Activated naive CD8-positive, alpha-beta T cell treated with anti-CD3 and anti-CD28 coated beads for 36 hours (primary cell): ENCODE results near the gene PLEKHM2. TPM values are rescaled to one million over a fixed set of nuclear protein-coding genes. Genes with fewer than 3 reads are reported as not detected.

Experiments
- DNase-seq: peaks from one replicate; pipeline ENCODE4 v3.0.0; 2021
- H3K27ac Mint-ChIP-seq: one replicate; pipeline ENCODE4 v1.8.0; 2022; ENCODE audit warnings: mild to moderate bottlenecking, moderate library complexity, mixed read lengths
- H3K27me3 Mint-ChIP-seq: one replicate; pipeline ENCODE4 v1.8.0; 2022; ENCODE audit warnings: mild to moderate bottlenecking, mixed read lengths
- H3K36me3 Mint-ChIP-seq: one replicate; pipeline ENCODE4 v1.8.0; 2021; ENCODE audit warnings: mild to moderate bottlenecking, mixed read lengths
- H3K4me1 Mint-ChIP-seq: one replicate; pipeline ENCODE4 v1.8.0; 2021; ENCODE audit warnings: mixed read lengths
- H3K4me3 Mint-ChIP-seq: one replicate; pipeline ENCODE4 v1.8.0; 2022; ENCODE audit warnings: mild to moderate bottlenecking, moderate library complexity, mixed read lengths
- H3K9me3 Mint-ChIP-seq: one replicate; pipeline ENCODE4 v1.8.0; 2022; ENCODE audit warnings: mixed read lengths
- total RNA-seq, 2 experiments: library from RNA; stranded (reverse); gene quantifications; one replicate each; pipeline ENCODE4 v1.2.3, GENCODE V29; 2021

PLEKHM2 gene
- total RNA-seq, 2 experiments from 2014 or later = 45.4 to 50.6 TPM

DNA sequence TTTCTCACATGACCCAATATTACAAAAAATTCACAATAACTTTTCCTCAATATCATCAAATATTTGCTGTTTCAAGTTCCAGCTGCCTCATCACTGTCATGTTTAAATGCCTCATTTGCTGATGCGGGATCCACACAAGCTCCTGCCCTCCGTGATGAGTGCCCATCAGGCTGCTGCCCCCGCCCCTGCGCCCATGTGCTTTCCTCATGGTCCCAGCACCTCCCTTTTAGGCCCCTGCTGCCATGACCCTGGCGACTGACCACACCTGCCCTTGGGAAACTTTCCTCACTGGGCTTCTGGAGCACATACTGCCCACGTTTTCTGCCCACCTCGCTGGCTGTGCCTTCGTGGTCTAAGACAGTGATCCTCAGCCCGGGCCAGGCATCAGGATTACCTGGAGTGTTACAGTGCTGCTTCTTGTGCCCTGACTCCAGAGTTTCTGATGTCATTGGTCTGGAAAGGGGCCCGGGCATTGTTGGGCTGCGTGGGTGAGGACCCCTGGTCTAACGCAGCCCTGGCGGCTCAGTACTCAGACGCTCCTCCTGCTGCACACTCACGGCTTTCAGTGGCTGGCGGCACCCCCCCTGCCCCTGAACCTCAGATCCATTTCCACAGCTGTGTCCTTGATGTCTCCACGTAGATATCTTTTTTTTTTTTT lies 20.5 kb downstream of the PLEKHM2 start:
- no peak for DNase-seq
- peaks cover 15% of the 10 kb centered on the region for H3K4me1 Mint-ChIP-seq
- no peaks in the 10 kb centered on the region for H3K27me3 Mint-ChIP-seq
- H3K4me3 Mint-ChIP-seq = no peak overlapping the region
- H3K9me3 Mint-ChIP-seq = no peaks in the 10 kb centered on the region
- no peak overlapping the region for H3K27ac Mint-ChIP-seq
- H3K36me3 Mint-ChIP-seq = peaks cover 9% of the 10 kb centered on the region

DNA sequence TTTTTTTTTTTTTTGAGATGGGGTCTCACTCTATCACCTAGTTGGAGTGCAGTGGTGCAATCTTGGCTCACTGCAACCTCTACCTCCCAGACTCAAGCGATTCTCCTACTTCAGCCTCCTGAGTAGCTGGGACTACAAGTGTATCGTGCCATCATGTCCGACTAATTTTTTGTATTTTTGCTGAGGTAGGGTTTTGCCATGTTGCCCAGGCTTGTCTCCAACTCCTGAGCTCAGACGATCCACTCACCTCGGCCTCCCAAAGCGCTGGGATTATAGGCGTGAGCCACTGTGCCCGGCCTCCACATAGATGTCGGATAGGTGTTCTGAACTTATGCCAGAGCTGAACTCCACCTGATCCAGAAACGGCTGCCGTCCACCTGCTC lies 21.1 kb downstream of the PLEKHM2 start:
- H3K9me3 Mint-ChIP-seq = no peaks in the 10 kb centered on the region
- peaks cover 15% of the 10 kb centered on the region for H3K4me1 Mint-ChIP-seq
- peaks cover 9% of the 10 kb centered on the region for H3K36me3 Mint-ChIP-seq
- H3K4me3 Mint-ChIP-seq = no peak overlapping the region
- no peaks in the 10 kb centered on the region for H3K27me3 Mint-ChIP-seq
- H3K27ac Mint-ChIP-seq = no peak overlapping the region
- no peak for DNase-seq

DNA sequence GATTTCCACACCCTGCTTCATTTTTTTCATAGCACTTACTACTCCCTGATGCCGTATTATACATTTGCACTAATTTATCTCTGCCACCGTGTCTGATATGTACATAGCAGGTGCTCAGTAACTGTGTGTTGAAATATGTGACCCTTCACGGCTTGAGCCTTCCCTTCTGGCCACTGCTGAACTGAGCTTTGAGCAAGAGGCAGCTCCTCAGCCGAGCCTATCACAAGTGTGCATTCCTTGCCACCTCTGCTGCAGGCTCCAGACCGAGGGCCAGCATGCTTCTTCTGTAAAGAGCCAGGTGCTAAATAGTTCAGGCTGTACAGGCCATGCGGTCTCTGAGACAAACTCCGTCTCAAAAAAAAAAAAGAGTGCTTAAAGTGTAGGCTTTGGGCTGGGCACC lies 22.6 kb downstream of the PLEKHM2 start:
- H3K4me3 Mint-ChIP-seq = no peak overlapping the region
- DNase-seq = no peak
- peaks cover 20% of the 10 kb centered on the region for H3K4me1 Mint-ChIP-seq
- H3K27ac Mint-ChIP-seq = no peak overlapping the region
- no peaks in the 10 kb centered on the region for H3K27me3 Mint-ChIP-seq
- H3K36me3 Mint-ChIP-seq = peaks cover 7% of the 10 kb centered on the region
- H3K9me3 Mint-ChIP-seq = no peaks in the 10 kb centered on the region

DNA sequence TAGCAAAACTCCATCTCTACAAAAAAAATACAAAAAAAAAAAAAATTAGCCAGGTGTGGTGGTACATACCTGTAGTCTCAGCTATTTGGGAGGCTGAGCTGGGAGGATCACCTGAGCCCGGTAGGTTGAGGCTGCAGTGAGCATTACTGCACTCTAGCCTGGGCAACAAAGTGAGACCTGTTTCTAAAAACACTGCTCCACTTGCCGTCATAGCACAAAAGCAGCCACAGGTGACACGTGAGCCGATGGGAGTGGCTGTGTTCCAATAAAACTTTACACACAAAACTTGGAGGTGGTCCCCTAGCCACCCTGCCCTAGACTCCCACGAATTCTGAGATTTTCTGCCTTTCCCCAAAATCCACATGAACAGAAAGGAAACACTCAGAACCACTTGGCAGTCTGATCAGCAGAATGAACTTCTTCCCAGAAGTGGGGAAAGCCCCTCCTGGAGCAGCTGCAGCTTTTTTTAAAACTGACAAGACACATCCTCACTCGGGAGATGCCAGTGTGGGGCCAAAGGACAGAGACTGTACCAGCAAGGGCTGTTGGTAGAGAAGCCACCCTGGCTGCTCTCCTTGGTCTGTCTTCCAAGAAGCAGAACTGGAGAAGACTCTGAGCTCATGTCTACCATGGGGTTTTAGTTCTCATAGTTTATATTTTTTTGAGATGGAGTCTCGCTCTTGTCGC lies 23.3 kb downstream of the PLEKHM2 start:
- Mint-ChIP-seq H3K9me3 (no peaks in the 10 kb centered on the region), H3K4me1 (peaks cover 26% of the 10 kb centered on the region), H3K27me3 (no peaks in the 10 kb centered on the region), H3K4me3 (no peak overlapping the region), H3K27ac (no peak overlapping the region), H3K36me3 (peaks cover 7% of the 10 kb centered on the region)
- DNase-seq = no peak

GRCh38 chr1:15708486-15709137 lies 24.5 kb downstream of the PLEKHM2 start:
- DNase-seq = no peak
- Mint-ChIP-seq H3K4me3 (no peak overlapping the region), H3K36me3 (peaks cover 7% of the 10 kb centered on the region), H3K27ac (no peak overlapping the region), H3K9me3 (no peaks in the 10 kb centered on the region), H3K27me3 (no peaks in the 10 kb centered on the region), H3K4me1 (peaks cover 24% of the 10 kb centered on the region)

DNA sequence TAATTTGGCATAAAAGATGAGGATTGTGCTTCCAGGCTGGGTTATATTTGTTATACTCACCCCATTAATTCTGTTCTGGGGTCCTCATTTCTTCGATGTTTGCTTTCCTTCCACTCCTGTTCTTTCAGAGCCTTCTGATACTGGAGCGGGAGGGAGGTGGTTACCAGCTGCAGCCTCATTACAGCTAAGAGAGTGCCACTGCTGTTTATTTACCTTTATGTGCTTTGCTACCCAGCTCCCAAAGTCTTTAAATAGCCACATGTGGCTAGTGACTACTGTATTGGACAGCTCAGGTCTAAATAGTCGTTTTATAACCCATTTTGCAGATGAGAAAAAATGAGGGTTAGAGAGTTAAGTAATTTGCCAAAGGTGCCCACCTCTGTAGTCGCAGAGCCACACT lies 25.1 kb downstream of the PLEKHM2 start:
- DNase-seq = no peak
- Mint-ChIP-seq H3K36me3 (peaks cover 7% of the 10 kb centered on the region), H3K9me3 (no peaks in the 10 kb centered on the region), H3K4me1 (peaks cover 22% of the 10 kb centered on the region), H3K4me3 (no peak overlapping the region), H3K27ac (no peak overlapping the region), H3K27me3 (no peaks in the 10 kb centered on the region)

DNA sequence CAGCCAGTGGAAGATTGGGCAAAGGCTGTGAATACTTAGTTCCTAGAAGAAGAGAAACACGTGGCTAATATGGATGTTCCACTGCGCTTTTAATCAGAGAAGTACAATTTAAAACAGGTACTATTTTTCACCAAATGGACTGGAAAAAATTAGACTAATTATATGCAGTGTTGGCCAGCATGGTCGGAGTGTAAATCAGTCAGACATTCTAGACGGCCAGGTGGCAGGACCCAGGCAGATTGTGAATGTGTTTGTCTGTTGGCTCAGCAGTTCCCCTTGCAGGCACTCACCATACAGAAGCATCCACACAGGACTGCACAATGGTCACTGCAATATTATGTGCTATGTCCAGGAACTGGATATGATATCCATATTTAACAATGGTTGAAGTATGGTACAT lies 28.0 kb downstream of the PLEKHM2 start:
- DNase-seq = peak; percentile 16

DNA sequence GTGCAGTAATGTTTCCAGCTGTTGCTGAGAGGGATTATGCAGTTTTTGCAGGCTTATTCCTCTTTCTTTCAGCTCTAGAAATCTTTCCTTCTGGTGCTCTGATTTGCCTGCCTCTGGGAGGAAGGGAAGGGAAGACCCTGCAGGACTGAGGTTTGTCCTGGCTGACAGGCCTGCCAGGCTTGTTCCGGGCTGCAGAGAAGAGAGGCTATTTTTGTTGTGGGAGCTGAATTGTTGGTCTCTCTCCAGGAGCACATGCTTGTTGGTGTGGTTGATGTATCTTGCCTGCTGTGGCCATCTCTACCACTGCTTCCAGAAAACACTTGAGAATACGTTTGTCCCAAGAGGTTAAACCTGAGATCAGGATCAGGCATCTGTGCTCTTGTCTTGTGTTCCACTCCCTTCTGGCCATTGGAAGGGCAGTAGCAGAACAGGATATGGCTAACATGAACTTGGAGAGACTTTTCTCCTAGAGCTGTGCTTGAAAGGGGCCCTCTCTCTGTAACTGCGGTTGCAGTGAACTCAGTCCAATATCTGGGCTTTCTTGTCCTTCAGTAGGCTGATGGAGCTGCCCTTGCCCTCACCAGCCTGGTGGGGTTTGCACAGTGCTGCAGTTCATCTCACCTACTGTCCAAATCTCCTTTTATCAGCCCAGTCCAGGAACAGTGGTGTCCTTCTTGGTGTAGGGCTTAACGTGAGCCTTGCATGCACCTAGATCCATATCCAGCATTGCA lies 30.5 kb downstream of the PLEKHM2 start:
- peaks cover 16% of the 10 kb centered on the region for H3K4me1 Mint-ChIP-seq
- no peaks in the 10 kb centered on the region for H3K27me3 Mint-ChIP-seq
- no peak for DNase-seq
- H3K36me3 Mint-ChIP-seq = peaks cover 3% of the 10 kb centered on the region
- H3K4me3 Mint-ChIP-seq = no peak overlapping the region
- H3K9me3 Mint-ChIP-seq = no peaks in the 10 kb centered on the region
- peak overlapping the region; percentile 34 for H3K27ac Mint-ChIP-seq

More for the DNA sequence above, 28.0 kb downstream of the PLEKHM2 start:
- peak overlapping the region; percentile 42 for H3K27ac Mint-ChIP-seq
- H3K9me3 Mint-ChIP-seq = no peaks in the 10 kb centered on the region
- no peaks in the 10 kb centered on the region for H3K36me3 Mint-ChIP-seq
- no peaks in the 10 kb centered on the region for H3K27me3 Mint-ChIP-seq
- no peak overlapping the region for H3K4me3 Mint-ChIP-seq
- peaks cover 18% of the 10 kb centered on the region for H3K4me1 Mint-ChIP-seq

DNA sequence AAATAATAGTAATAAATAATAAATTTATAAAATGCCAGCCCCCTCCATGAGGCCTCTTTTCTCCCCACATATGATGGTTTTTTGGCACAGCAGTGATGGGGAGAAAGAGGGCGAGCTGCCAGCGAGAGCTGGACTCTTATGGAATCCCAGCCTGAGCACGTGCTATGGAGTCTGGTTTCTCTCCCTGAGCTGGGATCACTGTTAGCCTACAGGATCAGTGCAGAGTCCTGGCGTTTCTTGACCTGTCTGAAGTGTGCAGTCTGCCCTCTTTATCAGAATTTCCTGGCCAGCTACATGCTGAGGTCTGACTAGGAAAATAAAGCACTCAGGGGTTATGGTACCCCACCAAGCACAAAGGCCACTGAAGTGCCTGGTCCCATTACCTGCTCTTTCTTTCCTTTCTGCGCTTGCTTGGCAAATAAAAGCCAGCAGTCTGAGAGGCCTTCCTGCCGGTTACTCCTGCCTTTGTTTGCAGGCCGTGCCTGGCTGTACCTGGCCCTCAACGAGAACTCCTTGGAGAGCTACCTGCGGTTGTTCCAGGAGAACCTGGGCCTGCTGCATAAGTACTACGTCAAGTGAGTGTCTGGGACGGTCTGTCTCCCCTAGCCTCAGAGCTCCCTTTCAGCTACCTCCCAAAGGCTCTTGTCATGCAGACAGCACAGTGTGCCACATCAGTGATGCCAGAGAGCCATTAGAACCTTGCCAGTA lies 33.5 kb downstream of the PLEKHM2 start:
- Mint-ChIP-seq H3K4me3 (no peak overlapping the region), H3K4me1 (peaks cover 5% of the 10 kb centered on the region), H3K36me3 (peaks cover 3% of the 10 kb centered on the region), H3K27ac (no peak overlapping the region), H3K27me3 (no peaks in the 10 kb centered on the region), H3K9me3 (no peaks in the 10 kb centered on the region)
- DNase-seq = no peak

- DNase-seq = no peak
- H3K27ac Mint-ChIP-seq = no peak overlapping the region
- peaks cover 5% of the 10 kb centered on the region for H3K4me1 Mint-ChIP-seq
- no peaks in the 10 kb centered on the region for H3K27me3 Mint-ChIP-seq
- no peak overlapping the region for H3K4me3 Mint-ChIP-seq
- H3K9me3 Mint-ChIP-seq = no peaks in the 10 kb centered on the region
- peaks cover 5% of the 10 kb centered on the region for H3K36me3 Mint-ChIP-seq
These were observed 34.1 kb downstream of the PLEKHM2 start for GRCh38 chr1:15718199-15718601.

DNA sequence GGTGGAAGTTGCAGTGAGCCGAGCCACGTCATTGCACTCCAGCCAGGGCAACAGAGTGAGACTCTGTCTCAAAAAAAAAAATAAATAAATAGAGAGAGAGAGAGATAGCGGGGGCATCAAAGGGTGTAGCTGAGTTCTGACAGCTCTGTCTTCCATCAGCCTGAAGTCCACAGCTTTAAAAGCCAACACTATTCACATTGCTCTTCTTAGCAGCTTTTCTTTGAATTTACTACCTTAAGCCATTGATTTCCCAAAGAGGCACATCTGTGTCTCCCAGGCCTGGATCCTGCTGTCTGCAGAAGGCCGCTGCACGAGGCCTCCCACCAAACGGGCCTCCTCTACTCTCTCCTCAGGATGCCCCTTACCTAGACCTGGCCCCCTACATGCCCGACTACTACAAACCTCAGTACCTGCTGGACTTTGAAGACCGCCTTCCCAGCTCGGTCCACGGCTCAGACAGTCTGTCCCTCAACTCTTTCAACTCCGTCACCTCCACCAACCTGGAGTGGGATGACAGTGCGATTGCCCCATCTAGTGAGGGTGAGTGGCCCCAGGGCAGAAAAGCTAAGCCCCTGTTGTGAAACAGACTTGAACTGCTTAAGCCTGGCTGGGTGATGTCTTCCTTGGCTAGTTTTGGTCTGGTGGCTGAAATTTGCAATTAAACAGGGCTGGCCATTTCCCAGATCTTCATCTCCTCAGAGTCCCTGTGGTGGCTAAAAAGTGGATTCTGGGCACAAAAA lies 35.4 kb downstream of the PLEKHM2 start:
- no peak for DNase-seq
- Mint-ChIP-seq H3K27me3 (no peaks in the 10 kb centered on the region), H3K4me3 (no peak overlapping the region), H3K9me3 (no peaks in the 10 kb centered on the region), H3K36me3 (peaks cover 5% of the 10 kb centered on the region), H3K4me1 (peaks cover under 1% of the 10 kb centered on the region), H3K27ac (peak overlapping the region; percentile 9)

- H3K27me3 Mint-ChIP-seq = no peaks in the 10 kb centered on the region
- no peaks in the 10 kb centered on the region for H3K9me3 Mint-ChIP-seq
- peaks cover 5% of the 10 kb centered on the region for H3K36me3 Mint-ChIP-seq
- H3K27ac Mint-ChIP-seq = no peak overlapping the region
- H3K4me3 Mint-ChIP-seq = no peak overlapping the region
- no peaks in the 10 kb centered on the region for H3K4me1 Mint-ChIP-seq
- no peak for DNase-seq
These were observed 36.7 kb downstream of the PLEKHM2 start for GRCh38 chr1:15720861-15721260.

DNA sequence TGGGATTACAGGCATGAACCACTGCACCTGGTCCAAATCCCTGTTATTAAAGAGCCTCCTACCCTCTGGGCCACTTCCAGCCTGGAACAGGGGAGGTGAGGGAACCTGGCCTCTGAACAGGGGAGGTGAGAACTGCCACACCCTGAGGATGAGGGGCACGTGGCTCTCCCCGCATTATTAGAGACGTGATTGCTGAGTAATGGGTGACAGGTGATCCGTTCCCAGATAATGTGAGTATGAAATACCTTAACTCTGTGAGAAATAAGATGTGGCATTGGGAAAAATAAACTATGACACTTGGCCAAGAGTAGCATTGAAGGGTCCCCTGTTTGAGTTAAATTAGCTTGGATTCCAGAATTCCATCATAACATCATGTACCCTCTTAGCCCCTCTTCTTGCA lies 38.3 kb downstream of the PLEKHM2 start:
- no peaks in the 10 kb centered on the region for H3K9me3 Mint-ChIP-seq
- H3K27me3 Mint-ChIP-seq = no peaks in the 10 kb centered on the region
- DNase-seq = no peak
- peaks cover 5% of the 10 kb centered on the region for H3K36me3 Mint-ChIP-seq
- no peak overlapping the region for H3K4me3 Mint-ChIP-seq
- no peak overlapping the region for H3K27ac Mint-ChIP-seq
- no peaks in the 10 kb centered on the region for H3K4me1 Mint-ChIP-seq

DNA sequence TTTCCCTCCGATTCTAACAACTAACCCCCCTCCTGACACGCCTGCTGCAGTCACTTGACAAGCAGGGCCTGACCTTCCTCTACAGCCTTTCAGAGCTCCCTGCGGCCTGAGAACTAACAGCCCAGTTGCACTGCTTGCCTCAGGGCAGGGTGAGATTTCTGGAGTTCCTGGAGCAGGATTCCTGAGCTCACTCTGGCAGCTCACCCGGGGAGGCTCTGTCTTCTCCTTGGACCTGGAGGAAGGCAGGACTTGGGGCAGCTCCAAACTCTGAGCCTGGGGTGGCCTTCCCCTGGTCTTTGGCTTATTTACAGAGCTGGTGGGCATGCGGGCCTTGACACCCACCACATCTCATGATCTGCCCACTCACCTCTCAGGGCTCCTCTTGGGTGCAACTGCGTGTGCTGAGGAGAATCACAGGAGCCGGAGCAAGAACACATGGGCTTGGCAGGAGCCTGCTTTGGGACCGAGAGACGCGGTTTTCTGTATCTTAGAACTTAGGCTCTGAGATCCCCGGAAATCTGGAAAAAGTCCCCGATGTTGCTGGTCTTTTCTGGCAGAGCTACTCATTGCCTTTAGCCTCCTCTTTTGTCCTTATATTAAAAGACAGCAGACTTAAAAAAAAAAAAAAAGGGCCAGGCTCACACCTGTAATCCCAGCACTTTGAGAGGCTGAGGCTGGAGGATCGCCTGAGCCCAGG lies 38.9 kb downstream of the PLEKHM2 start:
- Mint-ChIP-seq H3K4me1 (no peaks in the 10 kb centered on the region), H3K27ac (no peak overlapping the region), H3K9me3 (no peaks in the 10 kb centered on the region), H3K36me3 (peaks cover 2% of the 10 kb centered on the region), H3K27me3 (no peaks in the 10 kb centered on the region), H3K4me3 (no peak overlapping the region)
- no peak for DNase-seq
